HCT116 (cell line): Measurements from ENCODE around the gene PCCA.

ENCODE experiments used
- CBX3 ChIP-seq: IDR thresholded peaks from 2 replicates; pipeline ENCODE4 v1.6.1; 2012; ENCODE audit warnings: low read depth
- CEBPB ChIP-seq: IDR thresholded peaks from 2 replicates; pipeline ENCODE4 v1.6.1; 2012; ENCODE audit warnings: low read depth
- EGR1 ChIP-seq: IDR thresholded peaks from 2 replicates; pipeline ENCODE4 v1.6.1; 2012; ENCODE audit warnings: low read depth
- EZH2 ChIP-seq: fragments of 200-600 bp; sonication (generic); IDR thresholded peaks from 2 replicates; pipeline ENCODE4 v1.6.1; 2017; ENCODE audit warnings: antibody characterized with exemption, mixed run types
- EZH2phosphoT487 ChIP-seq: fragments of 200-600 bp; IDR thresholded peaks from 2 replicates; pipeline ENCODE4 v1.6.1; 2018; ENCODE audit warnings: antibody characterized with exemption, borderline replicate concordance
- JUND ChIP-seq: IDR thresholded peaks from 2 replicates; pipeline ENCODE4 v1.6.1; 2012
- POLR2A ChIP-seq: IDR thresholded peaks from 2 replicates; pipeline ENCODE4 v1.7.0; 2011; ENCODE audit warnings: borderline replicate concordance; ENCODE audit not compliant: insufficient read depth, insufficient read length; ENCODE audit errors: extremely low read depth
- POLR2AphosphoS5 ChIP-seq: IDR thresholded peaks from 2 replicates; pipeline ENCODE4 v1.6.1; 2011; ENCODE audit warnings: mild to moderate bottlenecking, low read depth, low read length, moderate library complexity
- YY1 ChIP-seq: IDR thresholded peaks from 2 replicates; pipeline ENCODE4 v1.6.1; 2011; ENCODE audit warnings: low read length, low read depth, moderate library complexity, mild to moderate bottlenecking; ENCODE audit not compliant: insufficient replicate concordance; ENCODE audit errors: extremely low read depth
- TF ChIP-seq, protein P1 (sequence below), 3 experiments: fragments of 200-600 bp in 1 of 3; sonication (generic) in 1 of 3; IDR thresholded peaks in 2 of 3; conservative IDR thresholded peaks in 1 of 3; 2 replicates each; pipeline ENCODE4 v1.5.1; 2012 to 2017; ENCODE audit warnings: low read depth in 2 of 3, low read length in 2 of 3, antibody characterized with exemption in 1 of 3, borderline replicate concordance in 1 of 3, control low read depth in 1 of 3, mild to moderate bottlenecking in 1 of 3, mixed read lengths in 1 of 3, mixed run types in 1 of 3, moderate library complexity in 1 of 3; ENCODE audit not compliant: insufficient read depth in 1 of 3

DNA sequence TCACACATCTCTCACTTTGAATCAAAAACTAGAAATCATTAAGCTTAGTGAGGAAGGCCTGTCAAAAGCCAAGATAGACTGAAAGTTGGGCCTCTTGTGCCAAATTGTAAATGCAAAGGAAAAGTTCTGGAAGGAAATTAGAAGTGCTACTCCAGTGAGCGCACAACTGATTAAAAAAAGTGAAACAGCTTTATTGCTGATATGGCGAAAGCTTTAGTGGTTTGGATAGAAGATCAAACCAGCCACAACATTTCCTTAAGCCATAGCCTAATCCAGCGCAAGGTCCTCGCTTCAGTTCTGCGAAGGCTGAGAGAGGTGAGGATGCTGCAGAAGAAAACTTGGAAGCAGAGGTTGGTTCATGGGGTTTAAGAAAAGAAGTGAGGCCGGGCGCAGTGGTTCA is 7.6 kb downstream of the PCCA start:
- TF ChIP-seq CBX3, result no peak
- no peak for TF ChIP-seq EZH2phosphoT487
- TF ChIP-seq, protein P1, sequence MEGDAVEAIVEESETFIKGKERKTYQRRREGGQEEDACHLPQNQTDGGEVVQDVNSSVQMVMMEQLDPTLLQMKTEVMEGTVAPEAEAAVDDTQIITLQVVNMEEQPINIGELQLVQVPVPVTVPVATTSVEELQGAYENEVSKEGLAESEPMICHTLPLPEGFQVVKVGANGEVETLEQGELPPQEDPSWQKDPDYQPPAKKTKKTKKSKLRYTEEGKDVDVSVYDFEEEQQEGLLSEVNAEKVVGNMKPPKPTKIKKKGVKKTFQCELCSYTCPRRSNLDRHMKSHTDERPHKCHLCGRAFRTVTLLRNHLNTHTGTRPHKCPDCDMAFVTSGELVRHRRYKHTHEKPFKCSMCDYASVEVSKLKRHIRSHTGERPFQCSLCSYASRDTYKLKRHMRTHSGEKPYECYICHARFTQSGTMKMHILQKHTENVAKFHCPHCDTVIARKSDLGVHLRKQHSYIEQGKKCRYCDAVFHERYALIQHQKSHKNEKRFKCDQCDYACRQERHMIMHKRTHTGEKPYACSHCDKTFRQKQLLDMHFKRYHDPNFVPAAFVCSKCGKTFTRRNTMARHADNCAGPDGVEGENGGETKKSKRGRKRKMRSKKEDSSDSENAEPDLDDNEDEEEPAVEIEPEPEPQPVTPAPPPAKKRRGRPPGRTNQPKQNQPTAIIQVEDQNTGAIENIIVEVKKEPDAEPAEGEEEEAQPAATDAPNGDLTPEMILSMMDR (IDR thresholded peaks at IDR 0.05 in 2 of 3, conservative IDR thresholded peaks at IDR 0.05 in 1 of 3; ENCODE audit: borderline replicate concordance in 1 of 3, insufficient read depth in 1 of 3, low read depth in 2 of 3, low read length in 2 of 3), result no peak
- no peak for TF ChIP-seq CEBPB
- TF ChIP-seq POLR2A, result no peak
- no peak for TF ChIP-seq EZH2
- no peak for TF ChIP-seq YY1
- no peak for TF ChIP-seq JUND
- no peak for TF ChIP-seq EGR1
- no peak for TF ChIP-seq POLR2AphosphoS5
